Fibroblast of skin of right biceps (primary cell): ENCODE data around the gene C11orf16.
"Not testable (repeated sequence)": the region's sequence is repeated elsewhere in the genome, so short reads cannot be mapped to it uniquely, and the experiment has no call there.

ENCODE experiments used
- DNase-seq: peaks from one replicate; pipeline ENCODE4 v3.0.0-alpha.2; 2013

Gene C11orf16

GRCh38 chr11:8934742-8935488 lies 2.2 kb upstream of the C11orf16 start:
- DNase-seq: peak; percentile 94

- DNase-seq: no peak
Observed at GRCh38 chr11:8933931-8934330, 1.2 kb upstream of the C11orf16 start.

- peak; percentile 23 for DNase-seq
Observed at GRCh38 chr11:8930456-8931175, 2.1 kb downstream of the C11orf16 start.

GRCh38 chr11:8928981-8929615 lies 3.6 kb downstream of the C11orf16 start:
- peak; percentile 20 for DNase-seq

GRCh38 chr11:8928205-8928604 lies 4.5 kb downstream of the C11orf16 start:
- DNase-seq: no peak

- DNase-seq: no peak
Observed at GRCh38 chr11:8927233-8927632, 5.5 kb downstream of the C11orf16 start.

- DNase-seq: no peak
Observed at GRCh38 chr11:8926236-8926635, 6.5 kb downstream of the C11orf16 start.

GRCh38 chr11:8925711-8926110 lies 7.0 kb downstream of the C11orf16 start:
- no peak for DNase-seq

GRCh38 chr11:8922691-8923090 lies 10.1 kb downstream of the C11orf16 start:
- DNase-seq: no peak

- peak; percentile 92 for DNase-seq
Observed at GRCh38 chr11:8917157-8917825, 15.5 kb downstream of the C11orf16 start.

- DNase-seq: no peak
Observed at GRCh38 chr11:8914661-8915018, 18.1 kb downstream of the C11orf16 start.

GRCh38 chr11:8913961-8914660 lies 18.6 kb downstream of the C11orf16 start:
- DNase-seq: peak; percentile 42

- DNase-seq: peak; percentile 97
Observed at GRCh38 chr11:8911029-8911823, 21.5 kb downstream of the C11orf16 start, which contains the start of gene AKIP1. Gene AKIP1, plus strand, starts transcription at chr11:8911189. Its CDS starts 261 bp downstream, at chr11:8911450.

- DNase-seq: no peak
Observed at GRCh38 chr11:8910649-8911026, 22.1 kb downstream of the C11orf16 start.

- DNase-seq: no peak
Observed at GRCh38 chr11:8908099-8908498, 24.6 kb downstream of the C11orf16 start.

- DNase-seq: no peak
Observed at GRCh38 chr11:8907116-8907515, 25.6 kb downstream of the C11orf16 start.

GRCh38 chr11:8905528-8906165 lies 27.1 kb downstream of the C11orf16 start:
- DNase-seq: peak; percentile 85

- no peak for DNase-seq
Observed at GRCh38 chr11:8899119-8899753, 33.5 kb downstream of the C11orf16 start.

GRCh38 chr11:8891185-8891584 lies 41.6 kb downstream of the C11orf16 start:
- not testable (repeated sequence) for DNase-seq

- no peak for DNase-seq
Observed at GRCh38 chr11:8886322-8886721, 46.4 kb downstream of the C11orf16 start.

- DNase-seq: not testable (repeated sequence)
Observed at GRCh38 chr11:8881585-8881984, 51.2 kb downstream of the C11orf16 start.
